Mucosa of rectum (tissue), 2 donors: ENCODE measurements around the gene ARHGEF28.

Experiments
- H3K27ac ChIP-seq, 2 donors: one replicate each; pipeline ENCODE4 v1.7.0; 2013; ENCODE audit warnings: inconsistent platforms in 2 of 2, low read depth in 2 of 2, low read length in 2 of 2
- H3K27me3 ChIP-seq, 2 donors: one replicate each; pipeline ENCODE4 v1.7.0; 2013; ENCODE audit warnings: low read length in 2 of 2; ENCODE audit not compliant: control insufficient read depth in 2 of 2, insufficient read depth in 2 of 2
- H3K36me3 ChIP-seq, 2 donors: one replicate each; pipeline ENCODE4 v1.7.0; 2013; ENCODE audit warnings: low read length in 2 of 2; ENCODE audit not compliant: control insufficient read depth in 2 of 2, insufficient read depth in 2 of 2
- H3K4me1 ChIP-seq, 2 donors: one replicate each; pipeline ENCODE4 v1.7.0; 2013; ENCODE audit warnings: low read length in 2 of 2, mild to moderate bottlenecking in 1 of 2; ENCODE audit not compliant: control insufficient read depth in 2 of 2, insufficient read depth in 2 of 2
- H3K4me3 ChIP-seq, 2 donors: one replicate each; pipeline ENCODE4 v1.7.0; 2013; ENCODE audit warnings: low read length in 2 of 2
- H3K9ac ChIP-seq, 2 donors: one replicate each; pipeline ENCODE4 v1.7.0; 2013; ENCODE audit warnings: low read length in 2 of 2, low read depth in 1 of 2, mild to moderate bottlenecking in 1 of 2
- H3K9me3 ChIP-seq, 2 donors: one replicate each; pipeline ENCODE4 v1.7.0; 2013; ENCODE audit warnings: low read length in 2 of 2; ENCODE audit not compliant: control insufficient read depth in 2 of 2
- donor health status: healthy.
- donor health status: Normal muscosa, but diverticular disease.

The ARHGEF28 gene

GRCh38 chr5:73810429-73810828, 184.4 kb downstream of the ARHGEF28 start:
- Histone ChIP-seq H3K27ac (no peak overlapping the region), H3K4me1 (peaks cover 0 to 4% of the 10 kb centered on the region in 2 donors), H3K4me3 (no peak overlapping the region), H3K27me3 (no peaks in the 10 kb centered on the region), H3K9me3 (no peaks in the 10 kb centered on the region), H3K36me3 (no peaks in the 10 kb centered on the region), H3K9ac (no peak overlapping the region)

- H3K27me3 ChIP-seq: no peaks in the 10 kb centered on the region
- no peak overlapping the region for H3K27ac ChIP-seq
- no peak overlapping the region for H3K4me3 ChIP-seq
- no peaks in the 10 kb centered on the region for H3K9me3 ChIP-seq
- H3K4me1 ChIP-seq: peaks cover 0 to 4% of the 10 kb centered on the region in 2 donors
- no peaks in the 10 kb centered on the region for H3K36me3 ChIP-seq
- no peak overlapping the region for H3K9ac ChIP-seq
Measured at GRCh38 chr5:73812457-73812856, 186.5 kb downstream of the ARHGEF28 start.

GRCh38 chr5:73812962-73813588, 187.1 kb downstream of the ARHGEF28 start:
- Histone ChIP-seq H3K4me1 (peaks cover 0 to 4% of the 10 kb centered on the region in 2 donors), H3K4me3 (peak overlapping the region; percentile 63 to 70), H3K27me3 (no peaks in the 10 kb centered on the region), H3K9ac (peak overlapping the region in 1 of 2 donors; percentile 30), H3K27ac (peak overlapping the region; percentile 48 to 60), H3K36me3 (no peaks in the 10 kb centered on the region), H3K9me3 (no peaks in the 10 kb centered on the region)

- Histone ChIP-seq H3K27ac (no peak overlapping the region), H3K9me3 (no peaks in the 10 kb centered on the region), H3K9ac (peak overlapping the region in 1 of 2 donors; percentile 43), H3K4me1 (peaks cover 0 to 4% of the 10 kb centered on the region in 2 donors), H3K36me3 (no peaks in the 10 kb centered on the region), H3K4me3 (peak overlapping the region; percentile 40 to 51), H3K27me3 (no peaks in the 10 kb centered on the region)
Measured at GRCh38 chr5:73814233-73814846, 188.3 kb downstream of the ARHGEF28 start.

- peaks cover 2 to 9% of the 10 kb centered on the region in 2 donors for H3K4me1 ChIP-seq
- H3K9me3 ChIP-seq: no peaks in the 10 kb centered on the region
- no peak overlapping the region for H3K9ac ChIP-seq
- H3K36me3 ChIP-seq: no peaks in the 10 kb centered on the region
- no peaks in the 10 kb centered on the region for H3K27me3 ChIP-seq
- no peak overlapping the region for H3K27ac ChIP-seq
- no peak overlapping the region for H3K4me3 ChIP-seq
Measured at GRCh38 chr5:73815631-73816030, 189.6 kb downstream of the ARHGEF28 start.

GRCh38 chr5:73816656-73817420, 190.8 kb downstream of the ARHGEF28 start:
- Histone ChIP-seq H3K36me3 (no peaks in the 10 kb centered on the region), H3K27ac (no peak overlapping the region), H3K27me3 (no peaks in the 10 kb centered on the region), H3K4me3 (no peak overlapping the region), H3K9ac (no peak overlapping the region), H3K4me1 (peaks cover 3 to 11% of the 10 kb centered on the region in 2 donors), H3K9me3 (no peaks in the 10 kb centered on the region)

GRCh38 chr5:73818357-73818756, 192.4 kb downstream of the ARHGEF28 start:
- no peak overlapping the region for H3K27ac ChIP-seq
- no peak overlapping the region for H3K4me3 ChIP-seq
- no peaks in the 10 kb centered on the region for H3K36me3 ChIP-seq
- H3K9ac ChIP-seq: no peak overlapping the region
- H3K27me3 ChIP-seq: no peaks in the 10 kb centered on the region
- peaks cover 7% of the 10 kb centered on the region in 2 donors for H3K4me1 ChIP-seq
- H3K9me3 ChIP-seq: no peaks in the 10 kb centered on the region

GRCh38 chr5:73820326-73820725, 194.3 kb downstream of the ARHGEF28 start:
- Histone ChIP-seq H3K36me3 (no peaks in the 10 kb centered on the region), H3K9me3 (no peaks in the 10 kb centered on the region), H3K4me1 (peaks cover 7% of the 10 kb centered on the region in 2 donors), H3K4me3 (no peak overlapping the region), H3K27me3 (no peaks in the 10 kb centered on the region), H3K9ac (no peak overlapping the region), H3K27ac (no peak overlapping the region)

GRCh38 chr5:73821003-73821402, 195.0 kb downstream of the ARHGEF28 start:
- H3K4me3 ChIP-seq: no peak overlapping the region
- H3K9ac ChIP-seq: no peak overlapping the region
- H3K9me3 ChIP-seq: no peaks in the 10 kb centered on the region
- H3K36me3 ChIP-seq: no peaks in the 10 kb centered on the region
- peaks cover 7% of the 10 kb centered on the region in 2 donors for H3K4me1 ChIP-seq
- no peak overlapping the region for H3K27ac ChIP-seq
- no peaks in the 10 kb centered on the region for H3K27me3 ChIP-seq
